HS-5 (cell line): ENCODE data around the gene TLK2.

ENCODE experiments used
- DNase-seq: peaks from one replicate; pipeline ENCODE4 v3.0.0-alpha.2; 2012; ENCODE audit warnings: low read depth

Gene TLK2

DNA sequence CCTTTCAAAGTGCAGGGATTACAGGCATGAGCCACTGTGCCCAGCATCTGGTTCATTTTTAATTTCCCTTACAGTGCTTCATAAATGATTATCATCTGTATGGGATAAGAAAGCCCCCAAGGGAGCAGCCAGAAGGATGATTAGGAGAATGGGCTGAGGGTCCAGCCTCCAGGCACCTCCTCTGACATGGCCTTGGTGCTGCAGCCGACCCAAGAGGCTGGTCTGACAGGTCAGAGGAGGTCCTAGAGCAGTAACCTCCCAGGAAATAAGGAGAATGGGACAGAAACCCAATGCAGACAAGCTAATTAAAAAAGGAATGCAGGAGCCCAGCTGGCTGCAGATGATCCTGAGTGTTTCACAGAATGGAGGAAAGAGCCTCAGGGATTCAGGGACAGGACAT is 177.8 kb downstream of the TLK2 start:
- DNase-seq, result no peak

- DNase-seq, result no peak
Measured at GRCh38 chr17:62657145-62657665, 178.6 kb downstream of the TLK2 start.

DNA sequence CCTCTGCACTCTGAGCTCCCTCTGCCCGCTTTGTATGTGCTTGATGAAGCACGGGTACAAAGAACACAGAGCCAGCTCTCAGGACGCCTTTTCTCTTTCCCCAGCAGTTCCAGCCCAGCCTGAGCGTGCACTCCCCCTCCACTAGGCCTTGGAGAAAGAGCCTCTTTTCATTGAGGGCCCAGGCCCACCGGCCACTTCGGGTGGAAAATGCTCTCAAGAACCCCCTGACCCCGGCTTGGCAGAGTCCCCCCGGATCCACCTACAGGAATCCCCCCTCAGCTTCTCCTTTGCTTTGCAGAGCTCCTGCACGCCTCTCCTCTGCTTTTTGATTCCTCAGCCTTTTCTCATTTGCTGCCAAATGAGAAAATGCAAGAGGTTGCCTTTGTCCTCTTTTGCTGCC is 179.1 kb downstream of the TLK2 start:
- no peak for DNase-seq

DNA sequence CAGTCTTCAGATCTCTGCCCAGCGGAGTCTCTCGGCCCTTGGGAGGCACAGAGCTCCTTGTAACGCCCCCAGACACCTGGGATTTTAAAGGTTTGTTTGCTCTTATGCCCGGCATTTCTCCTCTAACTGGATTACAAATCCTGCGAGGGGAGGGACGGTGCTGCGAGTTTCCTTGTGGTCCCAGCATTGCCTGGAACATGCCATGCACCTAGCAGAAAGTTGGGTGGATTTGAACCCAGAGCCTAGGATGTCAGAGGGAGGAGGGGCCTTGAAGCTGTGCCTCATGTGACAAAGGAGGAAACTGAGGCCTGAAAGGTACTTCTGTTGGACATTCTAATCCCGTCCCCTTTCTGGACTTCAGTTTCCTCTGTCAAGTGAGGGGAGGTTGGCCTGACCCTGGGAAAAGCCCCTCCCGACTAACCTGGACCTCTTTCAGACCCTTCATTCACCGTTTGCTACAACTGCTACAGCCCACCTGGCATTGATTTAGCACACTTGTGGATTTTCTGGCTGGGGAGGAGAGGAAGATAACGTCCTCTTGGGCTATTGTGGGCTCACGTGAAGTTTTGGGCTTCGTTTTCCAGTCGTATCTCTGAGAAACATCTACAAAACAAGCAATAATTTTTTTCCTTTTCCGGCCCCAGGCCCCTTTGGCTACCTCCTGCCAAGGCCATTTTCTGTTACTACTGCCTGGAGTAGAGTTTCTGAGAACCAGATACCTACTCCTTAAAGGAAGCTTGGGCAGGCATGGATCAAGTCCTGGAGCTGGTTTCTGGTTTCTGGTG is 179.7 kb downstream of the TLK2 start:
- no peak for DNase-seq

DNA sequence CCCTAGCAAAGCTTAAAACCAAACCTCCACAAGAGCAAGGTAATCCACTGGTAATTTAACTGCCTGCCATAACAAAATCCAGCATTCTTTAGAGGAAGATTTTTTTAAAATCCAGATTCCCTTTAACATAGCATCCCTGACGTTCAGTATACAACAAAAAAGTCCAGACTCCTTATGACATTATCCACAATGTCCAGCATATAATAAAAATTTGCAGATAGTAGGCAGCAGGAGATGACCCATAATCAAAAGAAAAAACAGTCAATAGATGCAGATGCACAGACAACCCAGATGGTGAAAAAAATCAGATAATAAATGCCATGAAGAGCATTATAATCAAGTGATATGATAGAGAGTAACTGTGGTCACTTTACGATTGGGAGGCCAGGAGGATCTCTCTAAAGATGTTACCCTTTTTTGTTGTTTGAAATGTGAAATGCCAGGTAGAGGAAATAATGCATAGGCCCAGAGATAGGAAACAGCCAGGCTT is 182.0 kb downstream of the TLK2 start:
- DNase-seq, result no peak

DNA sequence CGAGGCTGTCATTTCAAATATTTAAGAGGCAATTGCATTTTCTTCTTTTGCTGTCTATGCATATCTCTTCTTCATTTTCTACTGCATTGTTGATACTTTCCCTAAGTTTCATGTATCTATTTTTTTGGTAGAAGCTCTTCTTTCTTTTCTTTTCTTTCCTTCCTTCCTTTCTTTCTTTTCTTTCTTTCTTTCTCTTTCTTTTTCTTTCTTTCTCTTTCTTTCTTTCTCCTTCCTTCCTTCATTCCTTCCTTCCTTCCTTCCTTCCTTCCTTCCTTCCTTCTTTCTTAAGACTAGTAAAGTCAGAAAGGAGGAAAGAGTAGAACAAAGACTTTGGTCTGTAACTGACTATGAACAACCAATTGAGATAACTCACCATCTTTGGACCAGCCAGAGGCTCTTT is 182.7 kb downstream of the TLK2 start:
- no peak for DNase-seq

DNA sequence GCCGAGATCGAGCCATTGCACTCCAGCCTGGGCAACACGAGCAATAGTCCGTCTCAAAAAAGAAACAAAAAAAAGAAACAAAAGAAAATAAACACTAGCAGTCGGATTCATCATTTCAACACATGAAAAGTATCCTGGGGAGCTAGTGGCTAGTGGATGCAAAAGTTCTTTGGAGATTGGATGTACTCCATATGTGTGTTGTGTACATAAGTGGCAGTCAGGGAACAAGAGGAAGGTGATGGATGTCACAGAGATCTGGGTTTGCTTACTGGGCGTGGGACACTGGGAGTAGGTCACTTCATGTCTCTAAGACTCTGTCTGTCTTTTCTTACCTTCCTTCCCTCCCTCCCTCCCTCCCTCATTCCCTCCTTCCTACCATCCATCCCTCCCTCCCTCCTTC is 184.2 kb downstream of the TLK2 start:
- DNase-seq, result no peak
